CD4-positive, alpha-beta T cell treated with Interleukin-17A for 4 hours (primary cell): ENCODE measurements around the gene VAPB.
"Not testable (repeated sequence)": the region's sequence is repeated elsewhere in the genome, so short reads cannot be mapped to it uniquely, and the experiment has no call there.

ENCODE experiments used
- DNase-seq: peaks from one replicate; pipeline ENCODE4 v3.0.0-alpha.2; 2020; ENCODE audit warnings: mixed read lengths

Gene VAPB

DNA sequence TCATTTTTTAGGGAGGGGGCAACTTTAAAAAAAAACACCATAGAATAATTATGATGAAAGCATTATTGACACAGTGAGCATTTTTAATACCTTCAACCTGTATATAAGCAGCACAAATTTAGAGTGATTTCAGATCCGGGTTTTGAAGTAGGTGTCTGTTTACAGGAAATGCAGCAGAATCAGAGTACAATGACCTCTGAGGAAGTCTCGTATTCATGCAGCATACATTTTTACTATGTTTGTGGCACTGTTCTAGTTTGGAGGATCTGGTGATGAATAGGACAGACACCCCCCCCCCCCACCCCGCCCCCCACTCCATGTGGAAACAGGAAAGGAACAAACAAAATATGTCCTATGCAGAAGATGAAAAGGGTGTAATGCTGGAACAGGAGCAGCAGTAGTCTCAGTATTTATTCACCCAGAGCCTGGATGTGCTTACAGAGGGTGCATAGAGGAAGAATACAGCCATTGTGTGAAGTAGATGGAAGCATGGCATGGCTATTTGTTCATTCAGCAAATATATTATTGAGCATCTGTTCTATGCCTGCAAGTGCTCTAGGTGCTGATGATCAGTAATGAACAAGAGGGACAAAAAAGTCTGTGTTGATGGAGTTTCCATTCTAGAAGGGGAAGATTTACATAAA, 19.7 kb downstream of the VAPB start:
- peak; percentile 38 for DNase-seq

- DNase-seq = not testable (repeated sequence)
Measured at GRCh38 chr20:58414216-58414615, 25.2 kb downstream of the VAPB start.

DNA sequence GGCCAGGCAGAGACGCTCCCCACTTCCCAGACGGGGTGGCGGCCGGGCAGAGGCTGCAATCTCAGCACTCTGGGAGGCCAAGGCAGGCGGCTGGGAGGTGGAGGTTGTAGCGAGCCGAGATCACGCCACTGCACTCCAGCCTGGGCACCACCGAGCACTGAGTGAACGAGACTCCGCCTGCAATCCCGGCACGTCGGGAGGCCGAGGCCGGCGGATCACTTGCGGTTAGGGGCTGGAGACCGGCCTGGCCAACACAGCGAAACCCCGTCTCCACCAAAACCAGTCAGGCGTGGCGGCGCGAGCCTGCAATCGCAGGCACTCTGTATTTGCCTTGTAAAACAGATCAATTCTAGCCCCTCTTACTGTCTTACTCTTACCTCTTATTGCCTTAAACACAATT, 25.8 kb downstream of the VAPB start:
- DNase-seq = not testable (repeated sequence)

DNA sequence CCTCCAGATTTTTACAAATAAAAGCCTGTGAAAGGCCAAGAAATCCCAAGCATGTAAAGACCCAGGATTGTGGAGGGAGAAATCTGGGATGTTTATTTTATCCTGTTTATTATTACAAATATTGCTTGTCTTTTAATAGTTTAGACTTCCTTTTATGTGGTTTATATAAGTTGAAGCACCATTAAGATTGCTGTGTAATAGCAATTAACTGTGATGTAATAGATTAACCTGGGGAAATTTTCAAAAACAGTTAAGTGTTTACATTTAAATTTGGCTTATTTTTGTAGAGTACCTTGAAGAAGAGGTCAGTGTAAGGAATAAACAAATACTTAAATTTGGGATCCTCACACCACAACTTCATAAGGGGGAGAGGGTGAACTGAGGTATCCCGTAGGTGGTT, 27.0 kb downstream of the VAPB start:
- DNase-seq = no peak

DNA sequence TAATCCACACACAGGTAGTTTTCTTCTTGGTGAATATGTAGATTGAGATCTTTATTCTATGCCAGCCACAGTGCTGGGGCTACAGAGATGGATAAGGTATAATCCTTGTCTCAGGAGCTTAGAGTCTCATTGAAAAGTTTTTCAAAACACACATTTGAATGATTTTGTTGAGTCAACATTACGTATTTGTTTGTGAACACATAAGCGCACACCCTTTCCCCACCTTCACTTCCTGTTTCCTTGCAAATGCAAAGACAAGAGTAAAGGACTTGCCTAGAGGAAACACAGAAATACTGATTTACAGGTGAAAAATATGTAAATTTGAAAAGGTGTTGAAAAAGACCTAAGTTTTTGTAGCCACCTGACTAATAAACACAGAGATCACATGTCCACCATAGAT, 27.8 kb downstream of the VAPB start:
- peak; percentile 13 for DNase-seq

- no peak for DNase-seq
Measured at GRCh38 chr20:58417438-58417837, 28.4 kb downstream of the VAPB start.

GRCh38 chr20:58418949-58419748, 30.1 kb downstream of the VAPB start:
- no peak for DNase-seq

GRCh38 chr20:58420798-58421496, 31.9 kb downstream of the VAPB start:
- no peak for DNase-seq

DNA sequence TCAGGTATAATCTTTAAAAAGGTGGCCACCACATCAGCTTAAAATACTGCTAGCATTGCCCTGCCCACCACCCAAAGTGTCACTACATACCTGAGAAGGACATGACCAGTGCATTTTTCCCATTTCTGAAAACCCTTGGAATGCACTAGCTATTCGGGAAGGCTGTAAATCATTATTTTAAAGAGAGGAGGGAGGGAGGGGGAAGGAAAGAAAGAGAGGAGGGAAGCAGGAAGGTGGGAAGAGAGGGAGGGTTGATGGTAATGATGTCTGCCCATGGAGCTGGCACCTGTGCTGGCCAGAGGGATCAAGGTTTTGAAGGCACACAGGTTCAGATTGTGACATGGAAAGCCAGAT, 32.4 kb downstream of the VAPB start:
- no peak for DNase-seq

GRCh38 chr20:58424218-58424969, 35.4 kb downstream of the VAPB start:
- no peak for DNase-seq

- DNase-seq = not testable (repeated sequence)
Measured at GRCh38 chr20:58427571-58427970, 38.5 kb downstream of the VAPB start.

DNA sequence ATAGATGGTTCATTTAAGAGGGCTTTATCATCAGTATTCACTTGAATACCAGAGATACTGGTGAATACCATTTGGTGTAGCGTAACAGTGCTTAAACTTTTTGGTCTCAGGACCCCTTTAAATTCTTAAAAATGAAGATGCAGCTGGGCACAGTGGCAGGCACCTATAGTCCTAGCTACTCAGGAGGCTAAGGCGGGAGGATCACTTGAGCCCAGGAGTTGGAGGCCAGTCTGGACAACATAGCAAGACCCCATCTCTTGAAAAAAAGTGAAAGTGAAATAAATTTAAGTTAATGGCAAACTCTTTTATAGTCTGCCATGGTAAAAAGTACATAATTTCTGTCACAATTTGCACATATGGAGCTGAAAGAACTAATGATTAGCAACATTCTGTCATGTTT, 39.3 kb downstream of the VAPB start:
- no peak for DNase-seq

- no peak for DNase-seq
Measured at GRCh38 chr20:58429303-58429702, 40.3 kb downstream of the VAPB start.

- no peak for DNase-seq
Measured at GRCh38 chr20:58431134-58431533, 42.1 kb downstream of the VAPB start.

DNA sequence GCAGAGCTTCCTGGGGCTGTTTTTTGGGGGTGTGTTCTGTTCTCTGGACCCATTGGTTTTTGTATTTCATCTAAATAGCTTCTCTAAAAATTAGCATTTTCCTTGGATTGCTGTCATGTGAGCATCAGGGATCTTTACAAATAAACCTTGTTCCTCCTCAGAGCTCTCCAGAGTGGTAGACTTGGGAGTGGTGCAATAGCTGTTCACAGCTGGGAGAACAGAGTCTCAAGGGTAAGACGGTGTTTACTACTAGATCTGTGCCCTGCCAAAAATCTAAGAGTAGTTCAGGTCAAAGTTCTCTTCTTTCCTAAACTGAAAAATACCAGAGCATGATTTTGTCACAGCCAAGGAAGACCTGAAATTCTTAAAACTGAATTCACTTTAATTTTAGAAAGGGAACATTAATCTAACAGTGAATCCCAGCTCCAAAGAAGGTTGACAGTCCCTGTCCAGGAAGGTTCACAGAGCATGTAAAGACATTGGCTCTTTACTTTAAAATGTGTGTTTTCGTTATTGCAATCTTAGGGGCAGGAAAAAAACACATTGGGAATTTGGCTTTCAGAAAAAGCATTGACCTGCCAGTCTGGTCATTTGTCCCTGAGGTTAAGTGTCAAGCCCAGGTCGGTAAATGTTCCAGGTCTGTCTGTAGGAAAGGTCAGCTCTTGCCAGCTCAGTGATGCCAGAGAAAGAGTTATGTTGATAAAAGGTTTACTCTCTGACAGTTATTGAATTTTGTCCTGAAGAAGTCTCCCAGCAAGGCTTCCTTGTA, 43.3 kb downstream of the VAPB start:
- no peak for DNase-seq

GRCh38 chr20:58433029-58433647, 44.1 kb downstream of the VAPB start:
- DNase-seq = no peak

DNA sequence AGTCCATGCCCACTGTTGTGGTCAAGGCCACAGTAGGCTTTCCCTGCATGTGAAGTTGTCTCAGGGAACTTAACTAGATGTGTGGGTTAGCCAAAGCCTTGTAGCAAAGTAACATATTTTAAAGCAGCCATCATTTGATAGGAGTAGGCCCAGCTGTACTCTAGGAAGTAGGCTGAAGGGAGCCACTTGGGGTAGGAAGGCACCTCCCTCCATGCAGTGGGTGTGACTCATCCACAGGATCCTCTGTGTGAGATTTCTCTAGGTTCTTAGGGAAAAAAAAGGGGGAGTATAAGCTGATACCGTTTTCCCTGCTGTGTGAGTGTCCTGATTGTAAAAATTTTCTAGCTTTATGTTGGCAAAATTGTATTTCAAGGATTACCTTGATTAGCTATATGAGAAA, 44.7 kb downstream of the VAPB start:
- no peak for DNase-seq

DNA sequence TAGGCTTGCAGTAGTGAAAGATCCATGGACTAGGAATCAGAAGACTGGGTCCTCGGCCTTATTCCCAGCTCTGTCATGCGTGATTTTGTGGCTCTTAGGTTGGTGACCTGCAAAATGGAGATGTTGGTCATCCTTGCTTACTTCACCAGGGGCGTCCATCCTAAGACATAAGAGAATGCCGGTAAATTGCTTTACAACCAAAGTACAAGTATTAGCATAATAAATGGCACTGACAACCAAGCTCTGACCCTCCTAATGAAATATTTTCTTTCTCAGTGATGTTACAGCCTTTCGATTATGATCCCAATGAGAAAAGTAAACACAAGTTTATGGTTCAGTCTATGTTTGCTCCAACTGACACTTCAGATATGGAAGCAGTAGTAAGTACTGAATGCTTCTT, 45.3 kb downstream of the VAPB start:
- no peak for DNase-seq

- DNase-seq = no peak
Measured at GRCh38 chr20:58435237-58435636, 46.2 kb downstream of the VAPB start.

- DNase-seq = no peak
Measured at GRCh38 chr20:58436868-58437645, 48.0 kb downstream of the VAPB start.
